Germinal center (tissue), 1 donor: Measurements from ENCODE around the gene PTPRS.
A peak's percentile ranks its signal among the peaks of the same experiment; 100 is the strongest.
"Not testable (repeated sequence)": the region's sequence is repeated elsewhere in the genome, so short reads cannot be mapped to it uniquely, and the experiment has no call there.

Source experiments
- DNase-seq: peaks from one replicate; pipeline ENCODE4 v3.0.0; 2012; ENCODE audit warnings: mixed read lengths, low spot score

The PTPRS gene

GRCh38 chr19:5340637-5341447, at the start of gene PTPRS:
Gene PTPRS, minus strand, starts transcription at chr19:5340812. Its CDS starts 54,672 bp downstream, at chr19:5286140.
- DNase-seq, result peak; percentile 92

- no peak for DNase-seq
Observed at GRCh38 chr19:5389353-5389752, 48.7 kb upstream of the PTPRS start.

GRCh38 chr19:5387472-5387871, 46.9 kb upstream of the PTPRS start:
- DNase-seq, result no peak

- DNase-seq, result no peak
Observed at GRCh38 chr19:5386841-5387240, 46.2 kb upstream of the PTPRS start.

DNA sequence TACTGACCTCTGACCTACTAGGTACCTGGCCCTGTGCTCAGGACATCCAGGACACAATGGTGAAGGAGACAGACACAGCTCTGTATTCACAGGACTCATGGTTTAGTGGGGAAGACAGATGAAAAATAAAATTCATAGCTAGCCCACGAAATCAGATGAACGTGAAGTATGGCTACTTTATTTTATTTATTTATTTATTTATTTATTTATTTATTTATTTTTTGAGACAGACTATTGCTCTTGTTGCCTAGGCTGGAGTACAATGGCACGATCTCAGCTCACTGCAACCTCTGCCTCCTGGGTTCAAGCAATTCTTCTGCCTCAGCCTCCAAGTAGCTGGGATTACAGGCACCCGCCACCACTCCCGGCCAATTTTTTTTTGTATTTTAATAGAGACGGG, 40.6 kb upstream of the PTPRS start:
- not testable (repeated sequence) for DNase-seq

DNA sequence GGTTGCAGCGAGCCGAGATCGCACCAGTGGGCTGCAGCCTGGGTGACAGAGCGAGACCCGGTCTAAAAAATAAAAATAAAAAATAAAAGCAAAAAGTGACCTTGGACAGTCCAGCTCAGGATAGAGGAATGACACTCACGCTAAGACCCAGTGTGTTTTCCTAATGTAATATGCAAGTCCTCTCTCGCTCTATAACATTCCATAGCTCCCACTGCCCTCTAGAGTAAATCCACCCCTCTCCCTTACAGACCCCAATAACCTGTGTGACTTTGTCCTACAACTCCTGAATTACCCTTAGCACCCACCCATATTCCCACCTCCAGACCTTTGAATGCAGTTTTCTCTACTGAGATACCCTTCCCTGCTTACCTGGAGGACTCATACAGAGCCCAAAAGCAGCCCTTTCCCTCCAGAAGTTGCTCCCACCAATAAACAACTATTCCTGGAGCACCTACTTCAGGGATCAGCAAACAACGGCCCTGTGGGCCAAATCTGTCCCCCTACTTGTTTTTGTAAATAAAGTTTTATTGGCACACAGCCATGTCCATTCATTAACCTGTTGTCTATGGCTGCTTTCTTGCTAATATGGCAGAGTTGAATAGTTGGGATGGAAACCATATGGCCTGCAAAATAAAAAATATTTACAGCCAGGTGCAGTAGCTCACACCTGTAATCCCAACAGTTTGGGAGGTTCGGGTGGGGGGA, 39.8 kb upstream of the PTPRS start:
- no peak for DNase-seq

- no peak for DNase-seq
Observed at GRCh38 chr19:5376928-5377327, 36.3 kb upstream of the PTPRS start.

- no peak for DNase-seq
Observed at GRCh38 chr19:5372572-5373200, 32.1 kb upstream of the PTPRS start.

DNA sequence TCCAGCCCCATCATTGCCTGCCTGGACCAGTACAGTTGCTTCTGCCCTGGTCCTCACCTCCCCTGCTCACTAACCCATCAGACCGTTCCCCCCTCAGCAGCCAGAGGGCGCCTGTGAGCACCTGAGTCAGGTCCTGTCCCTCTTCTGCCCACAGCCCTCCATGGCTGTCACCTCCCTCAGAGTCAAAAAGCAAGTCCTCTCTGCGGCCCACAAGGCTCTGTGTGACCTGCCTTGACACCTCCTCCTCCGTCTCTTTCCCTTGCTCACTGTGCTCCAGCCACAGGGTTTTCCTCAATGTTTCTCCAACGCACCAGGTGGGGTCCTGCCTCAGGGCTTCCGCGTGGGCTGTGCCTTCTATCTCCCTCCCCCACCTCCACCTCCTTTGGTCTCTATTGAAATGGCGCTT, 29.4 kb upstream of the PTPRS start:
- DNase-seq, result peak; percentile 75

GRCh38 chr19:5369304-5369703, 28.7 kb upstream of the PTPRS start:
- no peak for DNase-seq

- DNase-seq, result no peak
Observed at GRCh38 chr19:5367530-5368133, 27.0 kb upstream of the PTPRS start.

GRCh38 chr19:5365905-5366304, 25.3 kb upstream of the PTPRS start:
- no peak for DNase-seq

DNA sequence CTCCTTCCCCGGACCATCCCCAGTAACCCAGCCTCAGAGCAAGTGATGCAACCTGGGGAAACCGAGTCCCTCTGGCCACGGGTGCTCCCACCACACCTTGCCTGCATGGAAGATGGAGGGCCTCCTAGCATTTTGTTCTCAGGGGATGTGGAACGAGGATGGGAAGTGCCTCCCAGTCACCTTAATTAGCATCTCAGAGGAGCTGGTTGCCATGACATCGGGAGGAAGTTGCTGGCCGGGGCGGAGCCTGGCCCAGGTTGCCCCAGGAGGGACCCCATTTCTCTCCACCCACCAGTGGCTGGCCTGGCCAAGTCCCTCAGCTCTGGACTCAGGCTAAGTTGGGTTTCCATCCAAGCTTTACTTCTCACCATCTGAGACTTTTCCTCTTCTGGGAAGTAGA, 24.1 kb upstream of the PTPRS start:
- no peak for DNase-seq

- not testable (repeated sequence) for DNase-seq
Observed at GRCh38 chr19:5361839-5362238, 21.2 kb upstream of the PTPRS start.

GRCh38 chr19:5361407-5361806, 20.8 kb upstream of the PTPRS start:
- DNase-seq, result no peak

DNA sequence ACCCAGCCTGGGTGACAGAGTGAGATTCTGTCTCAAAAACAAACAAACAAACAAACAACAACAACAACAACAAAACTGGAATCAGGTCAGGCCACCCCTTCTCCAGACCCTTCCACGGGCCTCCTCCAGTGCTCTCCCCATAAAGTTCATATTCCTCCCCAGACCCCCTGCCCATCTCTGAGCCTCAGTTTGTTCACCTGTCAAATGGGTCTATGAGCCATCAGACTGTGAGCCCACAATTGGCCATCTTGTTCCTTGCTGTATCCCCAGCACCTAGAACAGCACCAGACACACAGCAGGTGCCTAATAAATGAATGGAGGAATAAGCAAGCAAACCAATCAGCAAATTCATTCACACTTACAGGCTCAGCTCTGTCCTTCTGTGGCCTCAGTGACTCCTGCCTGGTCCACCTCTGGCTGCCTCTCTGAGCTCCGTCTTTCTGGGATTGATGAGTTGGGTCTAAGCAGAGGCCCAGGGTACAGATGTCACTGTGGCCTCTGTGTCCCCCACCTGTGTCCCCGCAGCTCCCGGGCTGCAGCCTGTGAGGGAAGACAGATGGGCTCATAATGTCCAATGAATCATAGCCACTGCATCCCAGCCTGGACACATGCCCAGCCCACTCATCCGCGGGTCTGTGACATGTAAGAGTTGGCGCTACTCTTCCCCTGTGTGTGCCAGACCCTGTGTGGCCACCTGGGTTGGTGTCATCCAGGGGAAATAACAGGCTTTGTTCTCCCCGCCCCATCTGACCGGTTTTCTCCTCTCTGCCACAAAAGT, 19.6 kb upstream of the PTPRS start:
- no peak for DNase-seq

DNA sequence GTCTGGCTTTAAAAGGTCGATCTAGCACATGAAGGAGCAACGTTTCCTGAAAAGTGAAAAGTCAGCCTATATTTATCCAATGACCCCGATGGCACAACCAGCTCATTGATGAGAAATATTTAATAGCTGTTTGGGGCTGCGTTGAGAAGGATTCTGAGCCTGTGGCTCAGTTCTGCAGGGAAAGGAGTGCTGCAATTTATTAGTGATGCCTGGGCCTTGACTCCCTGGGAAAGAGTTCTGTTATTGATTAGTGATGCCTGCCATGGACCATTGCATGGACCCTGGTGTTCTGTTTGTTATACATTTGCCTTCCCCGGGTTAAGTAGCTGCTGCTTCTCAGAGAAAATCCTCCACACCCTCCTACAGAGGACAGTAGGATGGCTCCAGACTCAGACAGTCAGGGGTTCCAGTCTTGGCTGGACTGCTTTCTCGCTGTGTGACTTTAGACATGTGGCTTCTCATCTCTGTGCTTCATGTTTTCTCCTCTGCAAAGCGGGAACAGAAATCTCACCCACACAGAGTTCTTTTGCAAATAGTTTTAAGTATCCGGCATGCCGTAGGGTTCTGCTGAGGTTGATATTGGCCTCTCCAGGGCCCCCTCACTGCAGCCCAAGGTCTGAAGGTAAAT, 17.7 kb upstream of the PTPRS start:
- no peak for DNase-seq

DNA sequence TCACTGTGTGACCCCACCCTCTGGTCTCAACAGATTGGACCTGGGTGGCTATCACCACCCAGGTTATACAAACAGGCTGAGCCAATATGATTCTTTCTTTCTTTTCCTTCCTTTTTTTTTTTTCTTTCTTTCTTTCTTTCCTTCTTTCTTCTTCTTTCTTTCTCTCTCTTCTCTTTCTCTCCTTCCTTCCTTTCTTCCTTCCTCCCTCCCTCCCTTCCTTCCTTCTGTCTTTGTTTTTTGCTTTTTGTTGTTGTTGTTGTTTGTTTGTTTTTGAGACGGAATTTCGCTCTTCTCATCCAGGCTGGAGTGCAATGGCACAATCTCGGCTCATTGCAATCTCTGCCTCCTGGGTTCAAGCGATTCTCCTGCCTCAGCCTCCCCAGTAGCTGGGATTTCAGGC, 17.0 kb upstream of the PTPRS start:
- DNase-seq, result no peak

GRCh38 chr19:5356918-5357317, 16.3 kb upstream of the PTPRS start:
- DNase-seq, result no peak

GRCh38 chr19:5356428-5356827, 15.8 kb upstream of the PTPRS start:
- DNase-seq, result no peak

DNA sequence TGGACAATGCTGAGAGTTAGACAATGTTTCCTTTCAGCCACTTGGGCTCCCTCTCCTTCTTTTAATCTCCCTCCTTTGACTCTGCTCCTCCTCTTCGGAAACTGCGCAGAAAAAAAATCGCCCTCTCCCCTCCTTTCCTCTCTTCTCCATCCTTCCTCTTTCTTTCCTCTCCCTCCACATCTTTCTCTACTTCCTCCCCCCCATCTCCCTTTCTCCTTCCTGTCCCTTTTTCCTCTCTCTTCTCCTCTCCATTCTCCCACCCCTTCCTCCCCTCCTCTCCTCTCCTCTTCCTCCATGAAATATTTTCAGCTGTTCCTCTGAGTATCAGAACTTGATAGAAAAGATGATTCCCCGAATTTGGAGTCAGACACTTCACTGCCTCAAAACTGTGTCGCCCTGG, 15.1 kb upstream of the PTPRS start:
- DNase-seq, result no peak
